ENCODE results near the gene NFKBIL1.

NFKBIL1 gene

DNA sequence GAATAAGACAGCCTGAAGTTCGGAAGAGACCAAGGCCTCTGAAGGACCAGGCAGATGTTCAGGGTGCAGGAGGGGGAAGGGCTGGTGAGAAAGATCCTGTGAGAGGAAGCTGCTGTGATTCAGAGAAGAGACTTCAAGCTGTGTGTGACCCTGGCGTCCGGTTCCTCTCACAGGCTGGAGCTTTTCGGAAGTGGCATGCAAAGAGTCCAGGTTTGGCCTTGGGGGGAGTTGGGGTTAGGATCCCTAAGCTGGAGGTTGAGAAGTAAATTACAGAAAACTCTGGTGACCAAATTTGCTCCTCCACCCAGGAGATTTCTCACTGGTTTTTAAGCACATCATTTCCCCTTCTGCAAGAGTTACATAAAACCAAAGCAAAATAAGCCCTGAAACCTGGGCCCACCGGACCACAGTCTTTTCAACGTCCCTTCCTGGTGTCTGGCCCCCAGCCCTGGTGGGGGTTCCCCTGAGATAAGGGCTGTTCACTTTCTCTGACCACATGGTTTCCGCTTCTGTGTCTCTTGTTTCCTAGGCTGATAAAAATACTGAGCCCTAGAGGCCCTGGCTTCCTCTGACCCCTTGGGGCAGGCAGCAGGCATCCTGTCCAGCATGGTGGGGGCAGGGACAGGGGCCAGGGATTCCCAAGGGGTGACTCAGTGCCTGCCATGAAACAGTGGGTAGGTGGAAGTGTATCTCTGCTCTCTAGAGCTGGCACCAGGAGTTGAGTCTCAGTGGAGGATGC, 12.7 kb downstream of the NFKBIL1 start:
- in situ Hi-C loops (cut with HindIII; ENCODE audit: low sequenced_read_pairs): no loop called here
- H3K4me3 ChIP-seq (ENCODE audit: low read depth, low read length): no peak overlapping the region
- no peak for DNase-seq (ENCODE audit: low read depth)
- TF ChIP-seq, protein P1, sequence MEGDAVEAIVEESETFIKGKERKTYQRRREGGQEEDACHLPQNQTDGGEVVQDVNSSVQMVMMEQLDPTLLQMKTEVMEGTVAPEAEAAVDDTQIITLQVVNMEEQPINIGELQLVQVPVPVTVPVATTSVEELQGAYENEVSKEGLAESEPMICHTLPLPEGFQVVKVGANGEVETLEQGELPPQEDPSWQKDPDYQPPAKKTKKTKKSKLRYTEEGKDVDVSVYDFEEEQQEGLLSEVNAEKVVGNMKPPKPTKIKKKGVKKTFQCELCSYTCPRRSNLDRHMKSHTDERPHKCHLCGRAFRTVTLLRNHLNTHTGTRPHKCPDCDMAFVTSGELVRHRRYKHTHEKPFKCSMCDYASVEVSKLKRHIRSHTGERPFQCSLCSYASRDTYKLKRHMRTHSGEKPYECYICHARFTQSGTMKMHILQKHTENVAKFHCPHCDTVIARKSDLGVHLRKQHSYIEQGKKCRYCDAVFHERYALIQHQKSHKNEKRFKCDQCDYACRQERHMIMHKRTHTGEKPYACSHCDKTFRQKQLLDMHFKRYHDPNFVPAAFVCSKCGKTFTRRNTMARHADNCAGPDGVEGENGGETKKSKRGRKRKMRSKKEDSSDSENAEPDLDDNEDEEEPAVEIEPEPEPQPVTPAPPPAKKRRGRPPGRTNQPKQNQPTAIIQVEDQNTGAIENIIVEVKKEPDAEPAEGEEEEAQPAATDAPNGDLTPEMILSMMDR (IDR thresholded peaks at IDR 0.05; ENCODE audit: low read depth, low read length, missing control alignments): no peak

DNA sequence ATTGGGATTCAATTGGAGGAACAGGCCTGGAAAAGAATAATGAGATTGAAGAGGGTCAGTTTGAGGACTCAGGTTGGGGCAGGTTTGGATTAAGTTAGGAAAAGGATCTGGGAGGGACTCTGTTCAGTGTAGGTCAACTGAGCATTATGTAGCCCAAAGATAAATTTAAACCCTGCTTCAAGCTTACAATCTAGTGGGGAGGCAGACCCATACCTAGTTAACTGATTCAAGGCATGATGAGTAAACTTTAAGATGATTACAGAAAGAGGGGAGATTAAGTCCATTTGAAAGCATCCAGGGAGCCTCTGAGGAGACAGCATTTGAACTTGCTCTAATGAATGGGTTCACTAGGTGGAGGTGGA, 13.3 kb downstream of the NFKBIL1 start:
- TF ChIP-seq, protein P1 (IDR thresholded peaks at IDR 0.05; ENCODE audit: low read depth, low read length, missing control alignments): no peak
- DNase-seq (ENCODE audit: low read depth): no peak
- no peak overlapping the region for H3K4me3 ChIP-seq (ENCODE audit: low read depth, low read length)
- in situ Hi-C loops (cut with HindIII; ENCODE audit: low sequenced_read_pairs): no loop called here

DNA sequence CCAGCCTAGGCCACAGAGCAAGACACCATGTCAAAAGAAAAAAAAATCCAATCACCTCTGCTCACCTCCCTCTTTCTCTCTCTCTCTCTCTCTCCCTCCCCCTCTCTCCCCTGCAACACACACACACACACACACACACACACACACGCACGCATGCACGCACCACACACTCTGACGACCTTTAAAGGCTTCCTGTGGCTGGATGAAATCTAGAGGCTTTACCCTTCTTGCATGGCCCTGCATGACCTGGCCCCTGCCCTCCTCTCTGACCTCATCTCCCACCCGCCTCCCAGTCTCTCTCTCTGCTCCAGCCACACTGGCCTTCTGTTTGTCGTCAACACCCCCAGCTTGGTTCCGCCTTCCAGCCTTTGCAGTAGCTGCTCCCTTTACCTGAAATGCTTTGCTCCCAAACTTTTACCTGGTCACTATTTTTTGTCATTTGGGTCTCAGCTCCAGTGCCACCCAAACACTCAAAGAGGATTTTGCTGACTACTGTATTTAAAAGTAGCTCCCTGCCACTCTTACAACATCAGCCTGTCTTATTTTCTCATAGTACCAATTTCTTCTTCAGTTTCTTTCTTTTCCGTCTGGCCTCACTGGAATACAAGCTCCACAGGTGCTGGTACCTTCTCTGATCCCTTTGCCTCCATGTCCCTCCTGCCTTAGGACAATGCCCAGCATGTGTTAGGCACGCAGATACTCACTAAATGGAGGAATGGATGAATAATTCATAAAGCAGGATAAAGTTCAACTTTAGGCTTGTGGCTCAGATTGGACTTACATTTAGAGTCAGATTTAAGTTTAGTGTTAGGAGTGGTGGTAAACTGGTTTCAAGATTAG, 20.3 kb downstream of the NFKBIL1 start:
- H3K4me3 ChIP-seq (ENCODE audit: low read depth, low read length): no peak overlapping the region
- no peak for DNase-seq (ENCODE audit: low read depth)
- TF ChIP-seq, protein P1 (IDR thresholded peaks at IDR 0.05; ENCODE audit: low read depth, low read length, missing control alignments): no peak
- in situ Hi-C loops (cut with HindIII; ENCODE audit: low sequenced_read_pairs): no loop called here

- no peak overlapping the region for H3K4me3 ChIP-seq (ENCODE audit: low read depth, low read length)
- in situ Hi-C loops (cut with HindIII; ENCODE audit: low sequenced_read_pairs): no loop called here
- DNase-seq (ENCODE audit: low read depth): no peak
- TF ChIP-seq, protein P1 (IDR thresholded peaks at IDR 0.05; ENCODE audit: low read depth, low read length, missing control alignments): no peak
These were observed 21.1 kb downstream of the NFKBIL1 start for GRCh38 chr6:31568537-31568961.

DNA sequence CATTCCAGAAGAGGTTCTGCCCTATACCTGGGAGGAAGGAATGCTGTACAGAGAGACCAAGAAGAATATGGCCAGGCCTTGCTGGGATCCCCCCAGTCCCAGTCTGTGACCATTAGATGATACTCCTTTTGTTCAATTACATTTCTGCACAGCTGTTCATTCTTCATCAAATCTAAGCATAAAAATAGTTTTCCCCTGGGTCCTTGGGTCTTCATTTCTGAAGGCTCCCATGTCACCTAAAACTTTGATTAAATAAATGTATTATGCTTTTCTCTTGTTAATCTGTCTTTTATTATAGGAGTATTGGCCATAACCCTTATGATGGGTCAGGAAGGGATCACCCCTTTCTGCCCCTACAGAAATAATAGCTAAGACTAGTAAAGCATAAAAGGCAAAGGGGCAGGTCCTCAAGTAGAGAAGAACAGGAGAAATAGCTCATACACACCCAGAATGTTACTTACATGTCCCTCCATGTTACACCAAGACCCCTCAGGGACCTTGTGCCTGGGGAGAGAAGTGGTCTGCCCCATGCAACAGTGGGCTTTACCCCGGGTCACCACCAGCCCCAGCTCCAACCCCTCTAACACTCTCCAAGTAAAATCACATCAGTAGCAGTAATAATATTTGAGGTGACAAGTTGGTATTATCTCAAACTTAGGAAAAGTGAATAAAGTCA, 22.6 kb downstream of the NFKBIL1 start:
- in situ Hi-C loops (cut with HindIII; ENCODE audit: low sequenced_read_pairs): no loop called here

More for the DNA sequence above, 22.6 kb downstream of the NFKBIL1 start:
- TF ChIP-seq, protein P1 (IDR thresholded peaks at IDR 0.05; ENCODE audit: low read depth, low read length, missing control alignments): no peak
- DNase-seq (ENCODE audit: low read depth): no peak
- H3K4me3 ChIP-seq (ENCODE audit: low read depth, low read length): no peak overlapping the region
